Thoracic aorta (tissue), 2 donors: Measurements from ENCODE around the gene UQCC2. TPM values are rescaled to one million over a fixed set of nuclear protein-coding genes. Genes with fewer than 3 reads are reported as not detected.

Experiments
- ATAC-seq: fragments of 150-250 bp; one replicate; pipeline ENCODE4 v1.8.0; 2017; ENCODE audit warnings: low read depth; ENCODE audit not compliant: insufficient number of reproducible peaks, low FRiP score
- DNase-seq: peaks from one replicate; pipeline ENCODE4 v3.0.0-alpha.2; 2020; ENCODE audit warnings: low spot score
- H3K27ac ChIP-seq, 2 donors: fragments of 200-600 bp; sonication (generic); 1 replicate in 1 of 2; 2 replicates in 1 of 2; pipeline ENCODE4 v1.5.1; 2016; ENCODE audit warnings: mild to moderate bottlenecking in 2 of 2, moderate library complexity in 2 of 2
- H3K27me3 ChIP-seq: fragments of 200-600 bp; sonication (generic); replicated peaks from 2 replicates; pipeline ENCODE4 v1.6.0; 2016; ENCODE audit warnings: mild to moderate bottlenecking; ENCODE audit not compliant: insufficient read depth
- H3K36me3 ChIP-seq: fragments of 200-600 bp; sonication (generic); one replicate; pipeline ENCODE4 v1.5.1; 2016
- H3K4me1 ChIP-seq, 2 donors: fragments of 200-600 bp; sonication (generic); 1 replicate in 1 of 2; 2 replicates in 1 of 2; pipeline versions ENCODE4 v1.5.1 to v1.6.0; 2016; ENCODE audit warnings: low read depth in 2 of 2, mild to moderate bottlenecking in 1 of 2; ENCODE audit not compliant: control insufficient read depth in 1 of 2
- H3K4me3 ChIP-seq: fragments of 200-600 bp; sonication (generic); 2 replicates; pipeline ENCODE4 v1.5.1; 2016; ENCODE audit warnings: mild to moderate bottlenecking
- H3K9me3 ChIP-seq: fragments of 200-600 bp; sonication (generic); 2 replicates; pipeline ENCODE4 v1.5.1; 2016
- total RNA-seq, 2 donors: library from RNA; depleted of rRNA; stranded (reverse); fragments of >200 nt; gene quantifications; one replicate each; pipeline versions ENCODE4 v1.1.0 to v1.2.3, GENCODE V29; 2016
- TF ChIP-seq, protein P1 (sequence below): fragments of 200-600 bp; sonication (generic); IDR thresholded peaks from one replicate; pipeline ENCODE4 v1.5.1; 2019; ENCODE audit warnings: antibody characterized with exemption

UQCC2 gene
- total RNA-seq, 2 donors from 2014 or later: 15.0 to 39.8 TPM

DNA sequence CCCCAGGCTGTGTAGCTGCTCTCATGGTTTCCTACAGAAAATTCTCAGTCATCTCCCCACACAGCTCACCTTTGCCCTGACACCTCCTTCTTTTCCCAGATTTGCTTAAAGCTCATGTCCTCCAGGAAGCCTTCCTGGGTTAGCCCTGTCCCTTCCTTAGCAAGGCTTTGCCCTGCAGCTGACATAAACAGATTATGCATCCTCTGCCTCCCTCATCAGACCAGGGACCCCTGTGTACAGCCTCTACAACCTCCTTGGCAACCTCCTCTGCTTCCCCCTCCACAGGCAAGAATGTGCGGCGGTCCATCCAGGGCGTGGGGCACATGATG lies 39.8 kb downstream of the UQCC2 start:
- no peaks in the 10 kb centered on the region for H3K9me3 ChIP-seq
- ATAC-seq: no peak
- TF ChIP-seq, protein P1, sequence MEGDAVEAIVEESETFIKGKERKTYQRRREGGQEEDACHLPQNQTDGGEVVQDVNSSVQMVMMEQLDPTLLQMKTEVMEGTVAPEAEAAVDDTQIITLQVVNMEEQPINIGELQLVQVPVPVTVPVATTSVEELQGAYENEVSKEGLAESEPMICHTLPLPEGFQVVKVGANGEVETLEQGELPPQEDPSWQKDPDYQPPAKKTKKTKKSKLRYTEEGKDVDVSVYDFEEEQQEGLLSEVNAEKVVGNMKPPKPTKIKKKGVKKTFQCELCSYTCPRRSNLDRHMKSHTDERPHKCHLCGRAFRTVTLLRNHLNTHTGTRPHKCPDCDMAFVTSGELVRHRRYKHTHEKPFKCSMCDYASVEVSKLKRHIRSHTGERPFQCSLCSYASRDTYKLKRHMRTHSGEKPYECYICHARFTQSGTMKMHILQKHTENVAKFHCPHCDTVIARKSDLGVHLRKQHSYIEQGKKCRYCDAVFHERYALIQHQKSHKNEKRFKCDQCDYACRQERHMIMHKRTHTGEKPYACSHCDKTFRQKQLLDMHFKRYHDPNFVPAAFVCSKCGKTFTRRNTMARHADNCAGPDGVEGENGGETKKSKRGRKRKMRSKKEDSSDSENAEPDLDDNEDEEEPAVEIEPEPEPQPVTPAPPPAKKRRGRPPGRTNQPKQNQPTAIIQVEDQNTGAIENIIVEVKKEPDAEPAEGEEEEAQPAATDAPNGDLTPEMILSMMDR: no peak
- no peak for DNase-seq
- no peak overlapping the region for H3K4me3 ChIP-seq
- H3K27ac ChIP-seq: no peak overlapping the region
- no peaks in the 10 kb centered on the region for H3K36me3 ChIP-seq
- H3K27me3 ChIP-seq: no peaks in the 10 kb centered on the region
- peaks cover 0 to 12% of the 10 kb centered on the region in 2 donors for H3K4me1 ChIP-seq

- Histone ChIP-seq H3K36me3 (no peaks in the 10 kb centered on the region), H3K27ac (no peak overlapping the region)
- TF ChIP-seq, protein P1: no peak
These were observed 40.3 kb downstream of the UQCC2 start for GRCh38 chr6:33670971-33671743.

GRCh38 chr6:33670086-33670660 lies 41.3 kb downstream of the UQCC2 start:
- no peak for ATAC-seq
- H3K9me3 ChIP-seq: no peaks in the 10 kb centered on the region

More at GRCh38 chr6:33670971-33671743, 40.3 kb downstream of the UQCC2 start:
- no peaks in the 10 kb centered on the region for H3K27me3 ChIP-seq
- no peak for DNase-seq
- no peak overlapping the region for H3K4me3 ChIP-seq
- H3K9me3 ChIP-seq: no peaks in the 10 kb centered on the region
- no peak for ATAC-seq
- H3K4me1 ChIP-seq: peaks cover 0 to 12% of the 10 kb centered on the region in 2 donors

GRCh38 chr6:33668914-33669313 lies 42.6 kb downstream of the UQCC2 start:
- ATAC-seq: no peak
- H3K4me1 ChIP-seq: peaks cover 0 to 12% of the 10 kb centered on the region in 2 donors
- TF ChIP-seq, protein P1: no peak

More at GRCh38 chr6:33670086-33670660, 41.3 kb downstream of the UQCC2 start:
- Histone ChIP-seq H3K27ac (no peak overlapping the region), H3K36me3 (no peaks in the 10 kb centered on the region), H3K27me3 (no peaks in the 10 kb centered on the region), H3K4me1 (peaks cover 0 to 12% of the 10 kb centered on the region in 2 donors), H3K4me3 (no peak overlapping the region)
- DNase-seq: no peak
- TF ChIP-seq, protein P1: no peak

GRCh38 chr6:33668328-33668727 lies 43.2 kb downstream of the UQCC2 start:
- Histone ChIP-seq H3K4me1 (peaks cover 0 to 8% of the 10 kb centered on the region in 2 donors), H3K9me3 (no peaks in the 10 kb centered on the region), H3K27ac (no peak overlapping the region), H3K27me3 (no peaks in the 10 kb centered on the region), H3K4me3 (no peak overlapping the region), H3K36me3 (no peaks in the 10 kb centered on the region)
- no peak for ATAC-seq
- TF ChIP-seq, protein P1: no peak
- no peak for DNase-seq

More at GRCh38 chr6:33668914-33669313, 42.6 kb downstream of the UQCC2 start:
- H3K36me3 ChIP-seq: no peaks in the 10 kb centered on the region
- no peak overlapping the region for H3K27ac ChIP-seq
- no peaks in the 10 kb centered on the region for H3K27me3 ChIP-seq
- H3K4me3 ChIP-seq: no peak overlapping the region
- no peak for DNase-seq
- H3K9me3 ChIP-seq: no peaks in the 10 kb centered on the region
